GM12872 (cell line): Measurements from ENCODE around the gene CHCHD3.

ENCODE experiments used
- CTCF ChIP-seq: IDR thresholded peaks from 3 replicates; pipeline ENCODE4 v1.5.1; 2011; ENCODE audit warnings: low read depth, mild to moderate bottlenecking, low read length, moderate library complexity; ENCODE audit not compliant: insufficient read depth

Gene CHCHD3

GRCh38 chr7:132943645-132944044 is 138.2 kb downstream of the CHCHD3 start:
- no peak for TF ChIP-seq CTCF

- no peak for TF ChIP-seq CTCF
Measured at GRCh38 chr7:132942701-132943100, 139.2 kb downstream of the CHCHD3 start.

- TF ChIP-seq CTCF = no peak
Measured at GRCh38 chr7:132941905-132942304, 140.0 kb downstream of the CHCHD3 start.

- TF ChIP-seq CTCF = no peak
Measured at GRCh38 chr7:132941428-132941827, 140.5 kb downstream of the CHCHD3 start.

GRCh38 chr7:132940084-132940483 is 141.8 kb downstream of the CHCHD3 start:
- no peak for TF ChIP-seq CTCF

- no peak for TF ChIP-seq CTCF
Measured at GRCh38 chr7:132939495-132939894, 142.4 kb downstream of the CHCHD3 start.

- TF ChIP-seq CTCF = no peak
Measured at GRCh38 chr7:132937286-132937685, 144.6 kb downstream of the CHCHD3 start.

- TF ChIP-seq CTCF = no peak
Measured at GRCh38 chr7:132935608-132936007, 146.3 kb downstream of the CHCHD3 start.
